GM03348 (cell line): ENCODE results near the gene BNC1.

Experiments used
- DNase-seq: peaks from one replicate; pipeline ENCODE4 v3.0.0; 2012; ENCODE audit warnings: low spot score

Gene BNC1, protein sequence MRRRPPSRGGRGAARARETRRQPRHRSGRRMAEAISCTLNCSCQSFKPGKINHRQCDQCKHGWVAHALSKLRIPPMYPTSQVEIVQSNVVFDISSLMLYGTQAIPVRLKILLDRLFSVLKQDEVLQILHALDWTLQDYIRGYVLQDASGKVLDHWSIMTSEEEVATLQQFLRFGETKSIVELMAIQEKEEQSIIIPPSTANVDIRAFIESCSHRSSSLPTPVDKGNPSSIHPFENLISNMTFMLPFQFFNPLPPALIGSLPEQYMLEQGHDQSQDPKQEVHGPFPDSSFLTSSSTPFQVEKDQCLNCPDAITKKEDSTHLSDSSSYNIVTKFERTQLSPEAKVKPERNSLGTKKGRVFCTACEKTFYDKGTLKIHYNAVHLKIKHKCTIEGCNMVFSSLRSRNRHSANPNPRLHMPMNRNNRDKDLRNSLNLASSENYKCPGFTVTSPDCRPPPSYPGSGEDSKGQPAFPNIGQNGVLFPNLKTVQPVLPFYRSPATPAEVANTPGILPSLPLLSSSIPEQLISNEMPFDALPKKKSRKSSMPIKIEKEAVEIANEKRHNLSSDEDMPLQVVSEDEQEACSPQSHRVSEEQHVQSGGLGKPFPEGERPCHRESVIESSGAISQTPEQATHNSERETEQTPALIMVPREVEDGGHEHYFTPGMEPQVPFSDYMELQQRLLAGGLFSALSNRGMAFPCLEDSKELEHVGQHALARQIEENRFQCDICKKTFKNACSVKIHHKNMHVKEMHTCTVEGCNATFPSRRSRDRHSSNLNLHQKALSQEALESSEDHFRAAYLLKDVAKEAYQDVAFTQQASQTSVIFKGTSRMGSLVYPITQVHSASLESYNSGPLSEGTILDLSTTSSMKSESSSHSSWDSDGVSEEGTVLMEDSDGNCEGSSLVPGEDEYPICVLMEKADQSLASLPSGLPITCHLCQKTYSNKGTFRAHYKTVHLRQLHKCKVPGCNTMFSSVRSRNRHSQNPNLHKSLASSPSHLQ

DNA sequence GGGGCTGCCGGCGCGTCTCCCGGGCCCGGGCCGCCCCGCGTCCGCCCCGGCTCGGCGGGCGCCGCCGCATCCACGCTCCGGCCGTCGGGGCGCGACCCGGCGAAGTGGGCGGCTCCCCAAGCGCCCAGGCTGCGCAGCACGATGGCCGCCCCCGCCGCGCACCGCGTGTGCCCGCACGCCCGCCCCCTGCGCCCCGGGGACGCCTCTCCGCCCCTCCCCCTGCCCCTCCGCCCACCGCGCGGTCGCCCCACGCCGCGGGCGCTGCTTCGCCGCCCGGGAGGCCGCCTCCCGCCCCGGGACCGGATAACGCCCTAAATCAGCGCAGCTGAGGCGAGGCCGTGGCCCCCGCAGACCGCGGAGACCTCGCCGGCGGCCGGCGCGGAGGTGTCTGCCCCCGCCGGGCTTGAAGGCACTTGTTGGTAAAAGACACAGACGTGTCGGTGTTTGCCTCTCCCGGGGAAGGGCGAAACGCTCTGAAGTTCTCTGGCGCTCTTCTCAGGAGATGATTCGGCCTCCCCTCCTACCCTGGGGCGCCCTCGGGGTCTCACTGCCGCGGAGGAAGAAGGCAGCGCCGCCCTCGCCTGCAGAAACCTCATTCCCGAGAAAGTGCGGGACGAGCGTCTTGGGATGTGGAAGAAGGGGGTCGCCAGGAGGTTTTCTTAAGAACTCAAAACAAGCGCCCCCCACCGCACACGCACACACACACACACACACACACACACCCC, at the start of gene BNC1:
TSS of gene BNC1 (minus strand) at position 106 of the 725 bp plus-strand sequence. CDS start at position 70, 36 bp downstream.
- peak; percentile 74 for DNase-seq

DNA sequence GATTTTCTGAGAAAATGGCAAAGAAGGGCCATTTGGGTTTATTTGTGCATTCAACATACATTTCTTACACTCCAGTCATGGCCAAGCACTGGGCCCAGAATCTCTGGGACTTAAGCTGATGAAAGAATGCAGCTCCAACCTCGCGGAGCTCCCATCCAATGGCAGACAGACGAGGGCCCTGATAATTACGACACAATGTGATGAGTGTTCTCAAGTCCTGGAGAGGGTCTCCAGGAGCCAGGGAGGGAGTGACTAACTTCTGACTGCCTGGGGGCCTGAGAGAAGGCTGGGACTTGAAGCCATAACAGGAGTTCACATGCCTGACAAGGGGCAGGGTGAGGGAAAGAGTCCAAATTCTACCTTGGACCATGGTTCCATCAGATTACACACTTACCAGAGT, 42.6 kb upstream of the BNC1 start:
- DNase-seq, result no peak

DNA sequence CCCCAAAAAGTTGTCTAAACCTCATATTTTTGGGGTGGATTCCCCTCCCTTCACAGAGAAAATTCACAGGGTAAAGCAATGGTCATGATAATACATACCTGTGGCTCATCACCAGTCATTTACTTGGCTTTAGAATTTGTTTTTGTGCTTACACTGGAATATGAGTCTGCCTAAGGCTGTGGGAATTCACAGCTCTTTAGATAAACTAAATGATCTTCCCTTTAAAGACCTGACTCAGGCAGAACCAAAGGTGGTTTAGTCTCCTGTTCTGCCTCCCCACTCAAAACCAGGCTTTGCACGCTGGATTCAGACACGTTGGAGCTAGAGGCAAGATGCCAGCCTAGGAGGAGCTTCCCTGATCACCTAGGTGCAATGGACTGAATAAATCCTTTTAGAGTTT, 40.3 kb upstream of the BNC1 start:
- DNase-seq, result no peak

- DNase-seq, result peak; percentile 73
Measured at GRCh38 chr15:83323296-83323711, 38.8 kb upstream of the BNC1 start.

- DNase-seq, result no peak
Measured at GRCh38 chr15:83322691-83323090, 38.2 kb upstream of the BNC1 start.

DNA sequence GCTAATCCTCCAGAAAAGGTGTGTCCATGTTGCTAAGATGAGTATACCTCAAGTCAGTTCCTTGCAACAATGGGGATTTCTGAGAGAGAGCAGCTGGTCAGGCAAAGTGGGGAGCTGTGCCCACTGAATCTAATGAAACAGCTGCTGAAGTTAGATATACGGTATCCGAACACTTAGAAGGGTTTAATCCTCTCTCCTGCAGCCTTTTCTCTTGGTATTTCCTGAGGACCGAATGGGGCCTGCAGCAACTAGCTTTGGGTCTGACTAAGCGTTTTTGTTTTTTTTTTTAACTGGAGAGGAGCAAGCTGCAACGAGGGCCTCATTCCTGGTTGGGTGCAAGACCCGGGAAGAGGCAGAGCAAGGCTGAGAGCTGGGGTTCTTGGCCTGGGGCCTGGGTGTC, 37.6 kb upstream of the BNC1 start:
- DNase-seq, result peak; percentile 19

DNA sequence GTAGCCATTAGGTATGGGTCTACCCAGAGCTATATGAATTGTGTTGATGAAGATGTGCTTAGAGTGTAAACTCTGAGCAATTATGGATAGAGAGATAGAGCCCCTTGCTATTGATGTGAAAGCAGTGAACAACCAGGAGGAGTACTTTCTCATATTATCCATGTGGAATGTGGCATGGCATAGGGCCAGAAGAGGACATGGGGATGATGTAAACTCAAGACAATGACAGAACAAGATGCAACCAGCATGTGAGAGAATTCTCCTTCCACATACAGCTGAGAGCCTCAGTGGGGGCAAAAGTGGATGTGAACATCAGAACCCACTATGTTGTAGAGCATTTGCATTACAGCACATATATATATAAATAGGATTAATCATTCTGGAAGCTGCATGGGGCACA, 36.4 kb upstream of the BNC1 start:
- peak; percentile 18 for DNase-seq

DNA sequence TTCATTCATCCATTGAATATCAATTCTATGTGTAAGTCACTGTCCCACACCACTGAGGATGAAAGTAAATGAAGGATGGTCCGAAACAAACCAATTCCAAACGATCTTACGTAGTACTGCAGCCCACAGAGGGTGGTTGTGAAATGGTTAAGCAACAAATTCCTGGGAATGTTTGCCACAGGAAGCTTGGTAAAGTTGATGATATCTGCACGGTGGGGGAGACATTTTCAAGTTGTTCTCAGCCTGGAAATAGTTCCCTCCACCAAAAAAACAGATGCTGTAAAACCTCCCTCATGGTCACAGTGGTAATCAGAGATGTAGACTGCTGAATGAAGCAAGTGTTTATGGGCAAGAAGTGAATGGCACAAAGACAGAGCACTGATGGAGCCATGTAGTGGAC, 35.9 kb upstream of the BNC1 start:
- DNase-seq, result no peak

- DNase-seq, result no peak
Measured at GRCh38 chr15:83319771-83320170, 35.3 kb upstream of the BNC1 start.

DNA sequence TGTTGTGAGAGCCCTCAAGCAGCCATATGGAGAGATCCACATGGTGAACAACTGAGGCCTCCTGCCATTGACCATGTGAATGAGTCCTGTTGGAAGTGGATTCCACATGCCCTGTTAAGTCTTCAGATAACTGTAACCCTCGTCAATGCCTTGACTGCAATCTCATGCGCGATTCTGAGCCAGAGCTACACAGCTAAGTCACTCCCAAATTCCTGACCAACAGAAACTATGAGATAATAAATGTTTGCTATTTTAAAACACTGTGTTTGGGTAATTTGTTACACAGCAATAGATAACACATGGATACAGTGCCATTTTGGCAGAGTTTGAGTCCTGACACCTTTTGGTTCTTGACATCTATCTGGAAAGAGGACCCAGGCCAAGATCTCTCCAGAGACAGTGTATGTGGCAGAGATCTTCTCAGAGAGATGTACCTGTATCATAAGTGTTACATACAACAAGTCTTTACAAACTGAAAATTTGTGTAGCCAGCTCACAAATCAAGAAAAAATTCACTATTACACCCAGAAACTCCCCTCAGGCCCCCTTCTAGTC, 34.5 kb upstream of the BNC1 start:
- DNase-seq, result no peak

GRCh38 chr15:83318036-83318435, 33.6 kb upstream of the BNC1 start:
- DNase-seq, result no peak

GRCh38 chr15:83312071-83312470, 27.6 kb upstream of the BNC1 start:
- no peak for DNase-seq

DNA sequence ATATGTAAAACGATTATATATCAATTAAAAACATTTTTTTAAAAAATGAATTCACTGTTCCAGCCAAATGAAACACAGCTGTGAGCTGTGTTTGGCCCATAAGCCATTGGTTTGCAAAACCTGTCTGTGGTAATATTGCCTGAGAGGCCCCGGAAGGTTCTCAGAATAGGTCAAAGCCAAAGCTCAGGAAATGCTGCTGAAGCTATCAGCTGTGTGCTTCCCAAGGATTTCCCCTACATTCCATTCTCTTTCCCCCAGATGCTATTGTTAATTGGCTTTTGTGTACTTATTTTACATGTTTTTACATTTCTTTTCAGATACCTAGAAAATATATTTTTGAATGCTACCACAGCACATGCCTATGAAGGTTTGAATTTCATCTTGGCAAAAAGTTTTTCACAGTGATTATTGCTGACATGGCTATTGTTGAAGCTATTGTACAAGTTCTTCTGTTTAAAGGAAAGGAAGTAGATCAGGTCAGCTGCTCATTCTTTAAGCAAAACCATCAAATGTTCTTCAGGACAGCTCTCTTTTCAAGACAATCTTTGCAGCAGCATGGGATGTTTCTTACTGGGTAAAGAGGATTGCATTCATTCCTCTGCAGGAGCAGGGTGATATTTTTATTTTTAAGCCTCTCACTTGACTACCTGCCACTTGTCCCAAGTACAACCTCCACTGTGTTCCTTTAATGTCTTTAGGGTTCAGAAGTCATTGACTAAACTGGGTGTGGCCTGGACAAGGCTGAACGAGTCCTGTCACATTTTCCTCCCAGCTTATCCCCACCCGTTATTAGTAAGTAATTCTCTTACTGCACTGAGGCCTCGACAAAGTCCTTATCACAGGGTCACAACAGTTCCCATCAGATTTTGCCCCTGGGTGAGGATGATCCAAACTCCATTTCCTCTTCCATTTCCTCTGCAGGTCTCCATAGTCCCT, 26.3 kb upstream of the BNC1 start:
- DNase-seq, result peak; percentile 22

GRCh38 chr15:83308671-83309070, 24.2 kb upstream of the BNC1 start:
- no peak for DNase-seq

- no peak for DNase-seq
Measured at GRCh38 chr15:83306561-83306960, 22.1 kb upstream of the BNC1 start.

DNA sequence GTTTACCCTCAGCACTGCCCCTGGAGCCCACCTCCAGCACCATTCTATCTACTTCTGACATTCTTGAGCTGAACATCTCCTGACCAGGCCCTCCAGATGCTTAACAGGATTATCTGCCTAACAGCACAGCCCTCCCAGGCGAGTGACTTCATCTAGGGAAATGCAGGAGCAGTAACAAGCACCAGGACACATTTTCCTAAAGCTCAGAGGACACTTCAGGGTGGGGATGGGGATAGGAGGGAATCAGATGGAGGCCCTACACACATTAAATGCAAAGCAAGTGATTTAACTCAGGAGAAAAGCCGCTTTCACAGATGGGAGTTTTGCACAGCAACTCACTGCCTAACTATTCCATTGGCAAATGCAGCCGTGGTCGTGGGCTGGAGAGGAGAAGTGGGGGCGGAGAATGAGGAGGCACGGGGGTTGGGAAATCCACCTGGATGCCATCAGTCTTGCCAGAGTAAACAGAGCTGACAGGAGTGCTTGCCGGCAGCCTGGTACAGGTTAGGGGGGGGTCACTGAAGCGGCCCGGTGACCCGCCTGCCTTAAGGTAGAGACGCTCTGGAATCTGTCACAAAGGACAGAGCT, 21.3 kb upstream of the BNC1 start:
- DNase-seq, result no peak

DNA sequence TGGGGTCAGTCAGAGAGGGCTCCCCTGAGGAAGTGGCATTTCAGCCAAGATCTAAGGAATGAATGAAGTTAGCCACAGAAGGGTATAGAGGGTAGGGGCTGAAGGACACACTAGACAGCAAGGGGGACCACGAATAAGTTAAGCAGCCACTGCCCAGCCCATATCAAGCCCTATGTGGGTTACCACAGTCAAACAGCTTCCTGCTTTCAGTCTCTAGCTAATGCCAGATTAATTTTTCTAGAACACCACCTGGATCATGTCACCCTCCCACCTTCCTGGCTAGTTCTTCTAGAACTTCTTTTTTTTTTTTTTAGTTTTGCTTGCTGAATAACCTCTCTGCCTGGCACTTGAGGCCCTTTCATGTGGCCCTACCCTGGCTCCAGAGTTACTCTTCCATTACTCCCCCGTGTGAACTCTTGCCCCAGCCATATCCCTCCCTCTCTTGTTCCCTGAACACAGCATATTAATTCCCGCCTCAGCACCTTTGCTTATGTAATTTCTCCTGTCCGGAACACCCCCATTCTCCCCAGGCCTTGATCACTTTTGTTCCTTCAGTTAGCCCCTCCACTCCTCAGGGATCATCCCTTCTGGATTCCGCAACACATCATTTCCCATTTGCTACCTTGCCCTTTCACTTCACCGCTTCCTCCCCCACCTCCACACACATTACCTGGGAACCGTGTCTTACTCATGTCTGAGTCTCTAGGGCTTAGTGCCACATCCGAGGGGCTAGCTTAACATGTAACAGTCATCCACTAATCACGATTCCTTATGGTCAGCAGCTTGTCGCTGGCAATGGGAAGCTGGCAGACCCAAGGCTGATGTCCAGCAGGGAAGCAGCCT, 20.6 kb upstream of the BNC1 start:
- no peak for DNase-seq

DNA sequence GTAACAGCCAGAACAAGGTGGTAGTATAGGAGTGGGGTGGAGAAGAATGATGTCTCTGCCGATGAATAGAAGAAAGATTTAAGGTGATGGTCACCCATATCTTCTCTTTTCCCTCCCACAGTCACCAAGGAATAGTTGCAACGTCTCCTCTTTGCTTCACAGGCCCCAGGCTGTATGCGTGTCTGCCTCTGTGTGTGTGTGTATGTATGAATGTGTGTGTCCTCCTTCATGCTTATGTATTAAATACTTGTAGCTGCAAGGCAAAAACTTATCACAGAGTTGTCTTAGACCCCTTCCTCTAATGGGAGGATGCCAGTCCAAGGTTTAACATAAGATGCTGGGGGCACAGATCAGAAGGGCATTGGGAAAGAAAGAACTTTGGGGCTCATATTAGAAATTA, 19.1 kb upstream of the BNC1 start:
- DNase-seq, result no peak

DNA sequence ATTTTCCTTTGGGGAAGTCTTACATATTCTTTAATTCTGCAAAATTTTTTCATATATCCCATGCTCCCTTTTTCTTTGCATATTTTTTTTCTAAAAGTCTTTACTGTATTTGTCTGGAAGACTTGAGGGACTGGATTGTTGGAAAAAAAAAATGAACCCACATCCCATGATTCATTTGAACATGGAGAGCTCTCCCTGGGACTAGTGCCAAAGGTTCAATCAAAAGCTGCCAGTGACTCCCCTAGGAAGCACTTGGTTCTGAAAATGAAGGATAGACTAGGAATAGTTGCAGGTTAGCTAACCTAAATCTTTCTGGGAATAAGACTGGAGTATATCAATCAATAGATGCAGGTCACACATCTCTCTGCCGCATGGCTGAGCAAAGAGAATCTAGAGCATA, 16.4 kb upstream of the BNC1 start:
- DNase-seq, result no peak

GRCh38 chr15:83299462-83299861, 15.0 kb upstream of the BNC1 start:
- DNase-seq, result no peak
